ENCODE measurements around the gene KLF6.
"Not testable (repeated sequence)": the region's sequence is repeated elsewhere in the genome, so short reads cannot be mapped to it uniquely, and the experiment has no call there.

Gene KLF6

DNA sequence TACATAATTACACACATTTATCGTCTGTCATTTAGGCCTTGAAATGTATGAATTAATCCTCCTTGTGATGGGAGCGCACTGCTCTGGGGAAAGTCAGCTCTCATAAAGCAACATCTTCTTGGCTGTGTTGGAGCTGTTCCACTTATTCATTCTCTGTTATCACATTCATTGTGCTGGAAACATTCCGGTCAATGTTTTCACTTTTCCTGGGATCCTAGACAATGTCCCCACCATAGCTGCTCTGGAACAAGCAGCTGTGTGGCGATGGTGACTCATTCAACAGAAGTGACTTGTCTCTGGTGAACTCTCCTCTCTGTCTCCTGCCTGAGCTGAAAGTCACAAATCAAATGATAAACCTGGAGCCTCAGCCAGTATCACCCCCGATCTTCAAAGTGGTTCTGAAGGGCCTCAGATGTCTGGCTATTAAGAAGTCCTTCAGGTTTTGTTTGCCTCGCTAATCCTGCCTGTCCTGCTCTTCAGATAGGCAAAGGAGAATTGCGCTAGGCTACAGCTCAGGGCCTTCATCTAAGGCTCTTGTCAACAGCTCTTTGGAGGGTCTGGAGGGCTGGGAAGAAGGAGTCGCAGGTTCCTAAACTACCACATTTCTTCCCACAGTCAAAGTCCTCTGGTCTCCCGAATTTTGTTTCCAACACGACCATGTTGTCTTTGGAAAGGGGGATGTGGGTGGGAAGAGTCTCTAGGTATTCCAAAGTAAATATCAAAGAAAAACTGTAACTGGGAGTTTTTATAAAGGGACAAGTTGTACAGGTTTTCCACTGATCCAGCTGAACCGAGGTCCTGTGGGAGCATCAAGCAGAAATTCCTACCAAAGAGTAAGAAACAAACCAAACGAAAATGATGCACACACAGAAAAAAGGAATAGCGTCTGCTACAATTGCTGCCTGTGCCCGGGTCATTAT, 29.3 kb downstream of the KLF6 start:
- DNase-seq: peak; percentile 49

DNA sequence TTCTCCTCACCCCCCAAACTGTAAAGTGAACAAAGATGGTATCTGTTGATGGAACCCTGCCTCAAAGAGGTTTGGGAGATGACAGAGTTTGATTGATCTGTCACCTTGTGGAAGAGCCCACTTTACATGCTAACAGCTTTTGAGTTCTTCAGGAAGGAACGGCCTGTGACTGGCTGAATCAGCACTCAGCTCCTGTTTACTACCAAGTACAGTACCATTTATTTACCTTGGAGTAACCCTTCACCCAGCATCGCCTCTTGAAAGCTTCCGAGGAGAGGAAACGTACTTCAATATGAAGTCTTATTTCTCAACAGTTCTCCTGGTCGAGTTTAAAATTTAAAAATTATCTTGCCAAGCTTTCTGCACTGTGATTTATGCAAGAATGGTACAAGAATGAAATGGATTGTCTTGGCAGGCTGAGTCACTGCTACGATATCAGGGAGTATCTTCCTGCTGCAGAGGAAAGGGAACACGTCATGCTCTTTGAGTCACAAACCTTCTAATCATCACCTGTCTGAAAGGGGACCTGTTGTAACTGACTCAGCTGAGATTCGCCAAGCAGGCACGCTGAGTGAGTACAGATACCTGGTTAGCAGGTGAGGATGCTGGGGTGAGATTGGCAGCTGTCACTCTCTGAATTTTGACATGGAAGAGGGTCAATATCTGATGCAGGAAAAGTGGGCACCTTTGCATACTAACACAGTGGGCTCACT, 30.1 kb downstream of the KLF6 start:
- DNase-seq: peak; percentile 15

DNA sequence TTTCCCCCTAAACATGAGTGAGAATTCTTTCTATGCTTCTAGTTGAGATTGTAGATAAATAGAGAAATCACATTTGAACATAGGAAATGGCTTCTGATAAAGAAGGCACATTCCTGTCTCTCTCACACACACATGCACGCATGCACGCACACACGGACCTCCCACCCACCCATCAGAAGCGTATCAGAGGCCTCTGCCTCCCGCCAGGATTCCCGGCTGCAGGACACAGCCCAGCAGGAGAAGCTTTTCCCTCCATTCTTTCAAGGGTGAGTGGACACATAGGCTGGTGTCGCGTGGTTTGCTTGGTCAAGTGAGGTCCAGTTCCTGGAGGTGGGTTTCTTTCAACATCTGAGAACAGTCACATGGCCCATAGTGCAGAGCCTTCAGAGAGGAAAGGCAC, 34.2 kb downstream of the KLF6 start:
- DNase-seq: no peak

DNA sequence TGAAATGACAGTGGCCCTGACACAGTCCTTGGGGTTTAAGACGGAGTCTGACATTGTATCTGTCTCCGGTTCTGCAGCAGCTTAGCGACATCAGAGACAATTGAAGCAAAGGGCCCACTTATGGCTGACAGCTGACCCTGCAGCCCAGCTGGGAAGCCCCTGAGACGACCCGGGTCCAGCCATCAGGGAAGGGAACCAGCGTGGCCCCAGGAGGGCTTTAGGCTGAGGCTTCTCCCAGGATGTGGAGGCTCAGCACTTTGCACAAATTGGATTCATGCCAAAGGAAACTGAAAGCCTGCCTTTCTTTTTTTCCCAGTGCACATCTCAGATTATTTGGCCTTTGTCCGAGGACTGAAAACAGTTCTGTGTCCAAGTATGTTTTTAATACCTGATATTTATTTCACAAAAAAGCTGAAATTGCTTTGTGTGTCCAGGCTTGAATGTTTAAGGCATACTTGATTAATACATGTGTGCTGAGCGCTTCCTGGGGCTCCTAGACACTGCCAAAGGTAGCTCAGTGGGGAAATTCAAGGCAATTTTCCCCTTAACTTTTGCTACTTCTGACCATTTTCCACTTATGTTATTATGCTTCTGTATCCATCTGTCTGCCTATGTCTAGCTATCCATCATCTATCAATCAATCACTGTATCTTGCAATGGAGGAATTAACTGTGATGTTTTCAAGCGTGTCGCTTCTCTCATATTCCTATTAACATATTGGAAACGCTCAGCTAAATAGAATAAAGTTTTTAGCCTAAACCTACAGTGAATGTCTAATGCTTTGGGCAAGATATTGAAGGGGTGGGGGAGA, 34.8 kb downstream of the KLF6 start:
- DNase-seq: no peak

DNA sequence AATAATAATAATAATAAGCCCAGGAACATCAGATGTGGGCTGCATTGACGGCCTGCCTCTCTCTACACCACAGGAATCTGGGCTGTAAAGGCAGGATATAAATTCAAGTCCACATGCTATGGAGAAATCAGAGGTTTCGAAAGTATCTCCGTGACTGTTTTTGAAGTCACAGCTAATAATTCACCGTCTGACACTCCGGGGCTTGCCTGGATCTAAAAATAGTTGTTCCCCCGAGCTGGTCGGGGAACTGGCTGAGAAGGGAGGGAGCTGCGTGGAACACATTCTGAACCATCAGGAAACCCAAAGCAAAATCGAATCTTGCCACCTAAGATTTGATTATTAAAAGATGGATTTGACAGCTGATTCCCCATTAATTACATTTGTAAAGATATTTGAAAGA, 35.4 kb downstream of the KLF6 start:
- DNase-seq: no peak

DNA sequence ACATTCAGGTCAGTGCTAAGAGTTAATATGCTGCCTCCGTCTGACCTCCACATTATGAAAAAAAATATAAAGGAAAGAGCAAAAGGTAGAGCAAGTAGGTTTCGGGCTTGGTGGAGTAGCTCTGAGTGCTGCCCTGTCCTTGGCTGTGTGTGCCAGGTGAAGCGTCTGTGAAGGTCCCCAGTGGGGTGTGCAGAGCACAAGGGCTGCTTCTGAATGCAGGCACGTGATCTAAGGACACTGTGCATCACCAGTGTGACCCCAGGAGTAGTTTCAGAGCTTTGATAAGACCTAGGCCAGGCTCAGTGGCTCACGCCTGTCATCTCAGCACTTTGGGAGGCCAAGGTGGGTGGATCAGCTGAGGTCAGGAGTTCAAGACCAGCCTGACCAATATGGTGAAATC, 36.0 kb downstream of the KLF6 start:
- no peak for DNase-seq

DNA sequence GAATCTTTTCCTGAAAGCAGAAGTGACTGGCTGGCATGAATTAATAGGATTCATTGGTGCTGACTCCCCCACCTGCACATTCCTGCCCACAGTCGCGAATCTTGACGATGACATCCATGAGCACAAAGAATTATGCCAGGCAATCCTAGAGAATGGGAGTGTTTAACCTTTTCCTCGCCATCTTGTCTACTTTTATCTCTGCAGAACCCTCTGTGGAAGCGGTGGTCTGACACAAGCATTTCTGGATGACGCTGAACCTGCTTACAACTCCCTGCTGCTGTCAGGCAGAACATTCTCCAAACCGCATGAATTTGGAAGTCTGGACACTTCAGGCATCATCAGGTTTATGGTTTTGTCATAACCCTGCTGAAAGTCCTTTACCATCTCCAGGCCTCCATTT, 36.5 kb downstream of the KLF6 start:
- no peak for DNase-seq

DNA sequence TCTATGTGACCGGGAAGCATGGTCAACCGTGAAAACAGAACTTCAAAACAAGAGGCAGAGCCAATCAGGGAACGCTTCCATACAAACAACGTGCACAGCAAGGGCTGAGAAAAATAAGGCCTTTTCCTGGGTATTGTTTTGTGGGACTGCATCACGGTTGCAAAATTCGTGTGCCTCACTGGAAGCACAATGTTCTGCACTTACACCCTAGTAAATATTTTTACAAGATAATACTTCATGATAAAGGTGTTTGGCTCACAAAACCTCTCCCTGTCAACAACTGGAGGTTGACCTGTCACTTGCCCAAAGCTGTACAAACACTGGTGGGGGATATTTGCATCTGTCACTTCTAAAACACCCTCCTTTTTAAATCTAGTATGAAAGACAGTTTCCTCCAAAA, 37.0 kb downstream of the KLF6 start:
- no peak for DNase-seq

DNA sequence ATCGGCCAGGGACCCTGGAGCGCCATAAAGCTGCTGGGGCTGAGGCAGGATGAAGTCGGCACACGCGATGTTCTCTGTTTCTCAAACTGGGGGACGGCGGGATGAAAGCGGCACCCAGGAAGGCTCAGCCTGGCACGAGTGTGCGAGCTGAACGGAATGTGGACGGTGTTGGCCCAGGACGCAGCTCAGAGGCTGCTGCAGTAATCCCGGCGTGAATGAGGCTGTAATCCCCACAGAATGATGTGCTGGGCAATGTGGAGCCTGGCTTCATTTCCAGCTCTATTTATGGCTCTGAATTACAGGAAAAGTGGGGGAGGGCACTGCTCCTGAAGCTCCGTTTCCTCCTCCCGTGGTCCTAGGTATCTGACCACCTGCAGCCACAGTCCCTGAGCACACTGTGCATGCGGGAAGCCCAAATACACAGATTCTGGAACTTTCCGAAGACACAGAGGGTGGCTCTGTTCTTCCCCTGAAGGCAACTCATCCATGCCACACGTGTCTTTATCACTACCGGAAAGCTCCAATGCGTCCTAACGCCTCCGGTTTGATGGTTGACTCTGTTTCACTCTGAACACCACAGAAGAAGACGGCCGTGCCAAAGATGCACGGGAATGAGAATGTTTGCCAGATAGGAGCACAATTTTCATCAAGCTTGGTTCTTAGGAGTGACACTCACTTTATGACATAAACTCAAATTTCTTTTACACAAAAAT, 37.6 kb downstream of the KLF6 start:
- no peak for DNase-seq

DNA sequence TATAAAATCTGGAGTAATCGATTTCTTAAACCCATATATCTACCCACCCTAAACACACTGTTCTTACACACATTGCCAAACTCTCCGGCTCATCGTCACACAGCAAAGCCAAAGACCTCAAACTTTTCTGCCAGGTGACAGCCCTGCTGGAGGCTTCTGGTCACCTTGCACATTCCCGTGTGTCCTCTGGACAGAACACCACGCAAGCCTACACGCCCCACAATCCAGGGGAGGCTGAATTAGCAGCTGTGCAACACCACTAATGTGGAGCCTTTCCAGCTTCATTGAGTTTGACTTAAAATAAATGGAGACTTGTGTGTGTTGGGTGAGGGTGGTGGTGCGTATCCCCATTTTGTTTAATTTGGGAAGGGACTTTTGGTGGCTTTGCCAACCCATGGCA, 38.4 kb downstream of the KLF6 start:
- no peak for DNase-seq

DNA sequence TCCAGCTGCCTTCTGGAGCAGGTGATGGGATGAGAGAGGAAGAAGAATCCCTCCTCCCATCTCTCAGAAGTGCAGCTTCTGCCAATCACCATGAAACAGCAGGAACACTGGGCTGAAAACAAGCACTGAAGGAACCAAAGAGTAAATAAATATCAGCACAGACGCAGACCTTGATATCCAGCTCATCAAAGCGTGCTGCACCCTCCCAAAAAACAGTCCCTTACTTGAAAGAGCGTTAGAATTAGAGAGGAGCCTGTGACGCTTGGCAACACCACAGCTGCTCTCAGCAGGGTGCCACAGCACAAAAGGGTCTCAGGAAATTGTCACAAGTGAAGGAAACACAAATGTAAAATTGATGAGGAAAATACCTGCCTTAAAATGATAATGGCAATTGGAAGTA, 39.5 kb downstream of the KLF6 start:
- no peak for DNase-seq

DNA sequence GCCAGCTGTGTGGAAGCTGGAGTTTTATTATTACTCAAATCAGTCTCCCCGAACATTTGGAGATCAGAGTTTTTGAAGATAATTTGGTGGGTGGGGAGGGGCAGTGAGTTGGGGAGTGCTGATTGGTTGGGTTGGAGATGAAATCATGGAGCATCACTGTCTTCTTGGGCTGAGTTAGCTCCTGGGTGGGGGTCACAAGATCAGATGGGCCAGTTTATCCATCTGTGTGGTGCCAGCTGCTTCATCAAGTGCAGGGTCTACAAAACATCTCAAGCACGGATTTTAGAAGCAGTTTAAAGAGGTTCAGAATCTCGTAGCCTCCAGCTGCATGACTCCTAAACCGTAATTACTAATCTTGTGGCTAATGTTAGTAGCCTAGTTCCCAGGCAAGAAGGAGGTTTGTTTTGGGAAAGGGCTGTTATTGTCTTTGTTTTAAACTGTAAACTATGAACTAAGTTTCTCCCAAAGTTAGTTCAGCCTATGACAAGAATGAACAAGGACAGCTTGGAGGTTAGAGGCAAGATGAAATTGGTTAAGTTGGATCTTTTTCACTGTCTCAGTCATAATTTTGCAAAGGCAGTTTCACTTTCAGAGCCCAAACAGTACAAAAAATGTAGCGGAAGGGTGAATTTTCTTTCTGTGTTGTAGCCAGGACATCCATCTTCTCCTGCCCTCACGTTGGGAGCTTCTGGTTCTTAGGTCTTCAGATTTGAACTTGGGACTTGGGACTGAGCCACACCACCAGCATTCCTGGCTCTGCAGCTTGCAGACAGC, 43.1 kb downstream of the KLF6 start:
- DNase-seq: peak; percentile 38

DNA sequence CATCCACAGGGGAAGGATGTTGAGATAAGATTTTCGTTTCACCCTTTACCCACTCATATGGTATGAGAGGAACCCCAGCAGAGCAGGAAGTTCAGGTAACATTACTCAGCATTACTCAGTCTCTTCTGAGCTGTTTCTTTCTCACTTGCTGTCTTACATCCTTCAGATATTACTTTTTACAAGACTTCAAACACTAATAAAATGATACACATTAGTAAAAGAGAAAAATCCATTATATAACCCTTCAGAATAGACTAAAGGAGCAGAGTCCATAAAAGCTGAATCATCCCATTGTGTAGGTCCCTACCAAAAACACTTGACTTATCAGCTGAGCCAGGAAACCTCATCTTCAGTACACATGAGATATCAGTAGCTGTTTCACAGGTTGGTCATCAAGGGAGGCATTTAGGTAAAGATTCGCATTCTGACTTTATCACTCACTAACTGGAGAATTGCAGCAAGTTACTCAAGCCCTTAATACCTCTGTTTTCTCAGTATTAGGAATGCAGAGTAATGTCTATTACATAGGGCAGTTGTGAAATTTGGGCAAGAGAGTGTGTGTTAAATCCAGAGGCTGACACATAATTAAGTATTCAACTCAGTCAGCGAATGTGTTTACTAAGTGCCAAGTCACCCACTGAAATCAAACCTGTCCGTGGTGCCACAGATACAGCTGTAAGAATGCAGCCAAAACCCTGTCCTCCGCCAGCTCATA, 44.7 kb downstream of the KLF6 start:
- peak; percentile 55 for DNase-seq

DNA sequence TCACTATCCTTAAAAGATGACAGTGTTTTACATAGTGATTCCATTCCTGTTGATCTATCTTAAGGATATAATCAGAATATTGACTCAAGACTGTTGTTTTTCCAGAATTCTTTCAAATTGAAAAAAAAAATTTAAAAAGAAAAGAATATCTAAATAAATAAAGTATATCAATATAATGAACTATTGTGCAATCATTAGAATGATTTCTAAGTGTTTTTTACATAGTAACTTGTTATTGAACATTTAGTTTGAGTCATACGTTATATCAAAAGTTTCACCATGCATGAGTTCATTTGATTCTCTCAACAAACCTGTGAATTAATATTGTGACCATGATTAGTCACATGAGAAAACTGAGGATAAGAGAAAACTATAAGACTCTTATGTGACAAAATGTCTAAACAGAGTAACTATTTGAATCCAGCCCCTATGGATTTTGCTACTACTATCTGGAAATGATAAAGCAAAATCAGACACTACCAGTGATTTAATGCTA, 46.1 kb downstream of the KLF6 start:
- DNase-seq: no peak

DNA sequence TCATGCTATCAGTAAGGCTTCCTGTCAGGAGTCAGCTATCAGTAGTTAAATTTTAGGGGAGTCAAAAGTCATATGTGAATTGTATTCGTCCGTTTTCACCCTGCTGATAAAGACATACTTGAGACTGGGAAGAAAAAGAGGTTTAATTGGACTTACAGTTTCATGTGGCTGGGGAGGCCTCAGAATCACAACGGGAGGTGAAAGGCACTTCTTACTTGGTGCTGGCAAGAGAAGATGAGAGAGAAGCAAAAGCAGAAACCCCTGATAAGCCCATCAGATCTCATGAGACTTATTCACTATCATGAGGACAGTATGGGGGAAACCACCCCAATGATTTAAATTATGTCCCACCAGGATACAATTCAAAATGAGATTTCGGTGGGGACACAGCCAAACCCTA, 47.1 kb downstream of the KLF6 start:
- DNase-seq: no peak

DNA sequence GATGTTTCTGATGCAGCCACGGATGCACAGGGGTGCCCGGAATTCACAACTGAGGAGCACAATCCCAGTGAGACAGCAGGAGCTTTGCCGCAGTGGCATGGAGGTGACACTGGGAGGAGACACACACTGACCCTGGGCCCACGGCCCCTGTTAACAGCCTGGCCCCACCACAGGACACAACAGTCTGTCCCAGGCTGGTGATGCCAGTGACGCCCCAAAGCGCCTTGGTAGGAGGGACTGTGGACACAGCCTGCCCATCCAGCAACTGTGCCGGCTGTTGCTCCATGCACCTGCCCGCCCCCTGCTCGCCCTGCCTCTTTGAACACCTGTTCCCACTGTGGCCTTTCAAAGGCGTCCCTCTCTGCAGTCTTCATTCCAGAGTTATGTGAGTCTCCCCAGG, 49.8 kb downstream of the KLF6 start:
- DNase-seq: peak; percentile 48

DNA sequence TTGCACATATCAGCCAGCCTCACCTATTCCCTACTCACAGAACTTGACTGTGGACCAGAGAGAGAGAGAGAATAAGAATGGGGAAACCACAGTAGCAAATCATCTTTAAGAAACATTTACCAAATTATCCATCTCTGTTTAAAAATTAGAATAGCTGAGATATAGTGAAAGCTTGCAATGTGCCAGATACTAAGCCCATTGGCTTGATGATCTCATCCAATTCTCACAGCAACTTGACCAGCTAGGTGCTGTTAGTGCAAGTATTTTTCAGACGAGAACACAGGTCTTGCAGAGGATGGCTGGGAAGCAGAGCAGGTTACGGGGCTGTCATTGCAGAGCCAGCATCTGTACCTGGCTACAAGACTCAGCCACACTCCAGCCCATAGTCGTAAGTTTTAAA, 50.9 kb downstream of the KLF6 start:
- DNase-seq: no peak

DNA sequence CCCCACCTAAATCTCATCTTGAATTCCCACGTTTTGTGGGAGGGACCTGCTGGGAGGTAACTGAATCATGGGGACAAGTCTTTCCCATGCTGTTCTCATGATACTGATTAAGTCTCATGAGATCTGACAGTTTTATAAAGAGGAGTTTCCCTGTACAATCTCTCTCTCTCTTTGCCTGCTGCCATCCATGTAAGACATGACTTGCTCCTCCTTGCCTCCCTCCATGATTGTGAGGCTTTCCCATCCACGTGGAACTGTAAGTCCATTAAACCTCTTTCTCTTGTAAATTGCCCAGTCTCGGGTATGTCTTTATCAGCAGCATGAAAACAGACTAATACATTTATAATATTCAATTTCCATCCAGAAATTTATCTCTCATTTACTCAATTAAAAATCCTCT, 52.8 kb downstream of the KLF6 start:
- not testable (repeated sequence) for DNase-seq

DNA sequence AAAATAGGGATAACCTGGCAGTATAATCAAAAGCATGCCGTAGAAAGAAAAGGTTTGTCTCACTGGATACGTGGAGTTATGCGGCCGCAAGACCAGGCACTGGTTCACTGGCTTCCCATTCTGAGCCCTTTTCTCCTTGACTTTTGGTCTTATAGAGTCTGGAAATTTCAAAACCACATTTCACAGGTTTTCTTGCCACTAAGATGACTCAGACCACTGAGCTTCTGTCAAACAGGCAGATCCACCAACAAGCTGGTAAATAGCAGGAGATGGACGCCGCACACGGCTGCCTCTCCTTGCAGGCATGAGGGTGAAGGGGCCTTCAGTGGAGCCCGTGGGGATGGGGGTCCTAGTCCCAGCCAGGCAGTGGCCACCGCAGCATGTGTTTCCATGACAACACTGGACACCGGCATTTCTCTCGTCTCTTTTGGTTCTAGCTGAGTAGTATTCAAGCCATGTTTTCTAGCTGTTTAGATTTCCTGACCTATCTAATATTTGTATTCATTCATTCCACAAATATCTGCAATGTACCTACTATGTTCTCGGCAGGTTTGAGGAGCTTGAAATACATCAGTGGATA, 55.5 kb downstream of the KLF6 start:
- no peak for DNase-seq

DNA sequence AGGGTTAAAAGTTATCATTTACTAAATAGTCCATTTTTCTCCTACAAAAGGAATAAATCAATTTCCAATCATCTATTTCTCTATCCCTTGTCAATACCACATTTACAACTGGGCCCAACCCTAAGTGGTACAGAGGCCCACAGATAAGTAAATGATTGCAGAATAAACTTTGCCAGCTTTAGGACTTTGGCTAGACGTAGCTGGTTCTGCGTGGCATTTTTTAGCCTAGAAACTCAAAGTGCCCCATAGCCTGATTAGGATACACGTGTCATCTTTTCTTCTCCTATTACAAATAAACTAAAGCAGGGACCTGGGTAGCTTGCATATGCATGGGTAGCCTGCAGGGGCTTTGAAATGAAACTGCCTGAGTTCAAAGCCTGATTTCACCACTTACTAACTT, 56.4 kb downstream of the KLF6 start:
- no peak for DNase-seq

DNA sequence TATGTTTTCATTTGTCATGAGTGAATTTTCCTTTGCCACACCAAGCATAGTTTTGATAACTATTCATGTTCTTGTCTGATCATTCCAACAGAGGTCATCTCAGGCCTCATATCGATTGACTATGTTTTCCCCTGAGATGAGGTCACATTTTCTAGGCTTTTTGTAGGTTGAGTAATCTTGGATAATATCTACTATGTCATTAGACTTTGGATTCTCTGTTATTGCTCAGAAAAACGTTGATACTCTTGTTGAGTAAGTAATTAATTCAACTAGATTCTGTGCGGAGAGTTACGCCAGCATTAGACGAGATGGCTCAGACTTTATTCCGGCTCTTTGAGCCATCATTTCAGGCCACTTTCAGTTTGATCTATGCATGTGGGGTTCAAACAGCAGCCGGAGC, 57.7 kb downstream of the KLF6 start:
- no peak for DNase-seq

Measured in activated CD8-positive, alpha-beta memory T cell treated with anti-CD3 and anti-CD28 coated beads, Interleukin-2, amount 50 U/mL, for 48 hours (primary cell).